NCI-H1105 treated with DMSO at 0.1 percent for 48 hours (cell line): ENCODE data around the gene ATXN7L1.

Experiments
- DNase-seq: peaks from one replicate; lab custom pipeline; 2025; lab: John Stamatoyannopoulos, UW

The ATXN7L1 gene, protein sequence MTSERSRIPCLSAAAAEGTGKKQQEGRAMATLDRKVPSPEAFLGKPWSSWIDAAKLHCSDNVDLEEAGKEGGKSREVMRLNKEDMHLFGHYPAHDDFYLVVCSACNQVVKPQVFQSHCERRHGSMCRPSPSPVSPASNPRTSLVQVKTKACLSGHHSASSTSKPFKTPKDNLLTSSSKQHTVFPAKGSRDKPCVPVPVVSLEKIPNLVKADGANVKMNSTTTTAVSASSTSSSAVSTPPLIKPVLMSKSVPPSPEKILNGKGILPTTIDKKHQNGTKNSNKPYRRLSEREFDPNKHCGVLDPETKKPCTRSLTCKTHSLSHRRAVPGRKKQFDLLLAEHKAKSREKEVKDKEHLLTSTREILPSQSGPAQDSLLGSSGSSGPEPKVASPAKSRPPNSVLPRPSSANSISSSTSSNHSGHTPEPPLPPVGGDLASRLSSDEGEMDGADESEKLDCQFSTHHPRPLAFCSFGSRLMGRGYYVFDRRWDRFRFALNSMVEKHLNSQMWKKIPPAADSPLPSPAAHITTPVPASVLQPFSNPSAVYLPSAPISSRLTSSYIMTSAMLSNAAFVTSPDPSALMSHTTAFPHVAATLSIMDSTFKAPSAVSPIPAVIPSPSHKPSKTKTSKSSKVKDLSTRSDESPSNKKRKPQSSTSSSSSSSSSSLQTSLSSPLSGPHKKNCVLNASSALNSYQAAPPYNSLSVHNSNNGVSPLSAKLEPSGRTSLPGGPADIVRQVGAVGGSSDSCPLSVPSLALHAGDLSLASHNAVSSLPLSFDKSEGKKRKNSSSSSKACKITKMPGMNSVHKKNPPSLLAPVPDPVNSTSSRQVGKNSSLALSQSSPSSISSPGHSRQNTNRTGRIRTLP

GRCh38 chr7:105876091-105876963 lies at the start of gene ATXN7L1:
TSS of gene ATXN7L1 (minus strand) at chr7:105876599. CDS start at chr7:105876558, 41 bp downstream.
- DNase-seq = peak; percentile 89

GRCh38 chr7:105926131-105926530 lies 49.7 kb upstream of the ATXN7L1 start:
- no peak for DNase-seq

DNA sequence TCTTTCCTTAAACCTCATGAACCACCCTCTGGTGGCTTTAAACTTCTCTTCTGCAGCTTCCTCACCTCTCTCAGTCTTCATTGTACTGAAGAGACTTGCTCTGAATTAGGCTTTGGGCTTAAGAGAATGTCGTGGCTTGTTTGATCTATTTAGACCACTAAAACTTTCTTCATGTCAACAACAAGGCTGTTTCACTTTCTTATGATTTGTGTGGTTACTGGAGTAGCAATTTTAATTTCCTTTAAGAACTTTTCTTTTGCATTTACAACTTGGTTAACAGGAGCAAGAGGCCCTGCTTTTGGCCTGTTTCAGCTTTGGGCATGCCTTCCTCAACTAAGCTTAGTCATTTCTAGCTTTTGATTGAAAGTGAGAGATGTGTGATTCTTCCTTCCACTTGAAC lies 48.5 kb upstream of the ATXN7L1 start:
- no peak for DNase-seq

- no peak for DNase-seq
Observed at GRCh38 chr7:105920766-105921165, 44.4 kb upstream of the ATXN7L1 start.

- no peak for DNase-seq
Observed at GRCh38 chr7:105917659-105918058, 41.3 kb upstream of the ATXN7L1 start.

- DNase-seq = no peak
Observed at GRCh38 chr7:105916603-105917002, 40.2 kb upstream of the ATXN7L1 start.

- no peak for DNase-seq
Observed at GRCh38 chr7:105913947-105914346, 37.5 kb upstream of the ATXN7L1 start.

DNA sequence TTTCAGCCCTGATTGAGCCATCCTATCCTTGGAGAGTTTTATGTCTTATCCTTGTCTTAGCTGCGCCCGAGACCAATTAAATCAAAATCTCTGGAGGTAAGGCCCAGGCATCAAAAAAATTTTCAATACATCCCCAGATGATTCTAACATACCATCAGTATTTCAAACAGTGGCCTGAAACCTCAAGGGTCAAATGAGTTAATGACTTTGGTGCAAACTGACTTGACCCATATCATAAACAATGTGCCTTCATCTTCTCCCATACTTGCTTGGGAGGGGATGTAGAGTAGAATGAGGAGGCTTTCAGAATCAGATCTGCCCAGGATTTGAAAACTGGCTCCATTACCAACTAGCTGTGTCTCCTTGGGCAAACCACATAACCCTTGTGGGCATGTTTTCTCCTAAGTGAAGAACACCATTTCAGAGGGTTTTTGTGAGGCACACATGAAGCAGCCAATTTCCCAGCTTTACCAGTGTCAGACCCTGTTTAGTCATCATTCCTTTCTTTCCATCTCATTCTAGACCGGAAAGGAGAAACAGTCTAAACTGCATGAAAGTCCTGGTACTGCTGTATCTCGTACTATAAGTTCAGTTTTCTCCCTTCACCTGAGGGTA lies 35.7 kb upstream of the ATXN7L1 start:
- DNase-seq = no peak

DNA sequence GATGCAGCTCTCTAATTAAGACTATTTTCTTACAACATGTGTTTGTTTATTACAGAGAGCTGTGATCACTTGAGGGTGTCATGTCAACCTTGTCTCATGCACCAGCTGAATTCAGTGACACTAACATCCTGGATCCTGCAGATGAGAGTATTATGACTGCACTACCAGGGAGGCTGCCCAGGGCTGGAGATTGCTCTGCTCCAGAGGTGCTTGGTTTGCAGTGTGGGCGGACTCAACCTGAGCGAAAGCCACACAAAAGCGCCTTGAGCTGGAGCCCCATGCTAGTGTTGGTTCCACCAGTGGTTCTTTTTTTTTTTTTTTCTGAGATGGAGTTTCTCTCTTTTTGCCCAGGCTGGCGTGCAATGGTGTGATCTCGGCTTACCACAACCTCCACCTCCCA lies 33.8 kb upstream of the ATXN7L1 start:
- DNase-seq = no peak

GRCh38 chr7:105909742-105910141 lies 33.3 kb upstream of the ATXN7L1 start:
- DNase-seq = no peak

DNA sequence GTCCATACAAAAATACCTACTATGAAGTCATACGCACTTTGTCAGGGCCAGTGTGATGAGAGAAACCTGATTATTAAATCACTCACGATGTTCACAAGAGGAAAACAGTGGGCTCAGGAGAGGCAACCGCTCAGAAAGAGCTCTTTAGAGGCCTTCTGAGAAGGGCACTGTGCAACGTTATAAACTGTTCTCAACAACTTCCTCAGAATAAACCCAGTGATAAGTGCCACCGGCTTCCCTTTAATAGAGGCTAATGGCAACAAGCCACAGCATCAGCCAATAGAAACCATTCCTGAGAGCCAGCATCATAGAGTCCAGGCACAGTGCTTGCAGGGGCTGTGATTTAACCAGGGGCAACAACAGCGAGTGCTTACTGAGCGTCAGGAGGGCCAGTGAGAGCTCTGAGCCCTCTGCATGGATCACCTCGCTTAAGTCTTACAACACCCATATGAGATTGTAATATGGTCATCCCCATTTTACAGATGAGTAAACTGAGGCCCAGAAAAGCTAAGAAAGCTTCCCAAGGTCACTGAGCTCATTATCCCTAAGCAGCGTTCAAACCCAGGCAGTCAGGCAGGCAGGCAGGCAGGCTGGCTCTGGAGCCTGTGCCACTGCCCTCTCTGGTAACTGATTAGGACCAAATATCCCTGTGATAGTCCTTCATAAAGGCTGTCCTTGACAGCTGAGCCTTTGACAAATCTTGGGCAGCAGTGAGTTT lies 30.9 kb upstream of the ATXN7L1 start:
- DNase-seq = no peak

DNA sequence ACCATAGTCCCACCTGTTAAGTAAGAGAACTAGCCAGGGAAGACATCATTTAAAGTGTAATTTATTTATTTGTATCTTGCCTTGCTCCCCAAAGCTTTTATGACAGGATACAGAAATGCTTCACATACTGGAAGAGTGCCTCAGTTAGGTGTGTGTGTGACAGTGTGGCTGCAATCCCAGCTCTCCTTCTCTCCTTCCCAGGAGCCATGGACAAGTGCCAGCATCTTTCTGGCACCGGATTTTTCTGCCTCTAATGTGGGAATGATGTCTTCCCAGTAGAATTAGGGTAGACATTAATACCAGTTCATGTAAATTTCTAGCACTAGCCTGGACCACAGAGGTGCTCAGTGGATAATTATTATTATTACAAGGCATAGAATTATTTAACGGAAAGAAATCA lies 30.3 kb upstream of the ATXN7L1 start:
- DNase-seq = no peak

GRCh38 chr7:105905910-105906568 lies 29.6 kb upstream of the ATXN7L1 start:
- no peak for DNase-seq

DNA sequence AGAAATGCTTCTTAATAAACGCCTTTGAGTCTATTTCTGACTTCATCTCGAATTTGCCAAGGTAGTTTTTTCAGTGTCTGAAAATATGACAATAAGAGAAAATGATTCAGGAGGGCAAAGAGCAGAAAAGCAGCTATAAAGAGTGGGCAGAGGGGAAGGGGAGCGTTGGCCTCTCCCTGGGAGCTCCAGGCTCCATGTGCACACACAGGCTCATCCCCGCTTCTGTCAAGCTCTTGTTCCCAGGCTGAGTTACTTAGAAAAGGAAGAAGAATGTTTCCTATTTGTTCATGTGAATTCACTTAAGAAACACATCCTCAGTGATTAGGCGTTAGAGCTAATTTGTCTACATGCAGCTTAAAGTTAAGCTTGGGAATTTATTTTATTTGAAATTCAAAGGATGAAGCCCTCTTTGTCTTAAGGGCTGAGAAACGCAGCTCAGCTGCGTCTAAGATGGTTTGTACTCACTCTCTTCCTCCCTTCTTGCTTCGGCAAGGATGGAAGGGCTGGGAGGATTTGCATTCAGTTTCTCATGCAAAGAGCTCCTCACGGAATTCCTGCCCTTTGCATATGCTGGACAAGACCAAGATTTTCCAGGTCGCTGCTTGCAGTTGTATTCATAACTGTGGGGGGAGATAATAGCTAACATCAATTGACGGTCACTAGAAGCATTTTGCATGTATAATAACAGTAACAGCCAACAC lies 29.0 kb upstream of the ATXN7L1 start:
- no peak for DNase-seq

- no peak for DNase-seq
Observed at GRCh38 chr7:105904064-105904463, 27.7 kb upstream of the ATXN7L1 start.

GRCh38 chr7:105902325-105902911 lies 26.0 kb upstream of the ATXN7L1 start:
- no peak for DNase-seq

DNA sequence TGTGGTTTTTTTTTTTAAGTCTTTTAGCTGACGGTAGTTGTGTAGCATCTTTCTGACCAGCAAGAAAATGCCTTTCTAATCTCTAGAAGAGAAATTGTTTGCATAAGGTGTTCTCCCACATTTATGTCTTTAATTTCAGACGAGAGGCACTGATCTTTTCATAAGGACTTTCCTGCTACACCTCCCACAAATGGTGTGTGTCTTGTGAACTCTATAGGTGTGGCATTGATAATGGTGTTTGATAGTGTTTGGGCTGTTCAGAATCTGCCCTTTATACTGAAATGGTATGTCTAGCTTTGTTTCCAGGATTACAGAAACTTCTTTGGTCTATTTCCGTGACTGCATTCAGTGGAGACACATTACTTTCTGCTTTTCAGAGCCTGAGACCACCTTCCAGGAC lies 21.6 kb upstream of the ATXN7L1 start:
- no peak for DNase-seq

- peak; percentile 99 for DNase-seq
Observed at GRCh38 chr7:105896407-105896911, 20.1 kb upstream of the ATXN7L1 start.

- no peak for DNase-seq
Observed at GRCh38 chr7:105894131-105894530, 17.7 kb upstream of the ATXN7L1 start.
